ENCODE measurements around the gene TEX22. TPM values are rescaled to one million over a fixed set of nuclear protein-coding genes. Genes with fewer than 3 reads are reported as not detected.

TEX22 gene
- total RNA-seq (0.85 TPM), polyA plus RNA-seq (1.2 TPM)
- long read RNA-seq, donor 1: 0 reads
- long read RNA-seq, donor 2: 0 reads
- long read RNA-seq, donor 3: 0 reads
- long read RNA-seq, donor 4, partial matches to known transcripts: 0 of 1 reads
- long read RNA-seq, donor 4, other reads (novel, unspliced or antisense): 0 of 1 reads
- long read RNA-seq, donor 5: 0 reads
- long read RNA-seq, donor 6: 0 reads
- long read RNA-seq, donor 7, partial matches to known transcripts: 0 of 1 reads
- long read RNA-seq, donor 7, other reads (novel, unspliced or antisense): 0 of 1 reads
- long read RNA-seq, donor 8: 0 reads
- long read RNA-seq, donor 9: 0 reads
- long read RNA-seq, donor 10: 0 reads

GRCh38 chr14:105398044-105398725 is at the start of gene TEX22:
Gene TEX22 (plus strand): TSS chr14:105398538. CDS start chr14:105399341, 803 bp downstream.
- Histone ChIP-seq H3K4me1 (ENCODE audit: control insufficient read depth in 2 of 2, insufficient read depth in 2 of 2, low read length in 2 of 2) (peaks cover 11 to 33% of the 10 kb centered on the region in 2 donors), H3K36me3 (ENCODE audit: control insufficient read depth in 2 of 2, insufficient read depth in 2 of 2, low read length in 1 of 2) (peaks cover 9 to 10% of the 10 kb centered on the region in 2 donors), H3K27me3 (ENCODE audit: control insufficient read depth in 2 of 2, insufficient read depth in 1 of 2, low read length in 1 of 2) (no peaks in the 10 kb centered on the region), H3K9me3 (ENCODE audit: control insufficient read depth in 2 of 2, insufficient read depth in 1 of 2, low read length in 1 of 2) (peaks cover 0 to 5% of the 10 kb centered on the region in 2 donors), H3K4me3 (ENCODE audit: low read length in 2 of 2) (peak within 1 kb of the TSS; percentile 76 to 95), H3K27ac (ENCODE audit: low read depth in 1 of 2, low read length in 1 of 2) (peak within 1 kb of the TSS; percentile 67 to 94)
- peak in 8 of 9 donors; percentile 68 to 93 (median 82) for DNase-seq (ENCODE audit: low read depth in 6 of 9, low spot score in 9 of 9)
- 2% methylated on average over 77 of the region's 77 CpGs for WGBS

- Histone ChIP-seq H3K9me3 (ENCODE audit: control insufficient read depth in 2 of 2, insufficient read depth in 1 of 2, low read length in 1 of 2) (peaks cover 0 to 8% of the 10 kb centered on the region in 2 donors), H3K4me3 (ENCODE audit: low read length in 2 of 2) (no peak overlapping the region), H3K4me1 (ENCODE audit: control insufficient read depth in 2 of 2, insufficient read depth in 2 of 2, low read length in 2 of 2) (peaks cover 0 to 3% of the 10 kb centered on the region in 2 donors), H3K36me3 (ENCODE audit: control insufficient read depth in 2 of 2, insufficient read depth in 2 of 2, low read length in 1 of 2) (peaks cover 0 to 9% of the 10 kb centered on the region in 2 donors), H3K27me3 (ENCODE audit: control insufficient read depth in 2 of 2, insufficient read depth in 1 of 2, low read length in 1 of 2) (no peaks in the 10 kb centered on the region), H3K27ac (ENCODE audit: low read depth in 1 of 2, low read length in 1 of 2) (no peak overlapping the region)
- 97% methylated on average over 19 of the region's 19 CpGs for WGBS
- DNase-seq (ENCODE audit: low read depth in 6 of 9, low spot score in 9 of 9): no peak
These were observed 49.2 kb upstream of the TEX22 start for GRCh38 chr14:105348945-105349699.

GRCh38 chr14:105349992-105350391 is 48.3 kb upstream of the TEX22 start:
- no peak for DNase-seq (ENCODE audit: low read depth in 6 of 9, low spot score in 9 of 9)
- Histone ChIP-seq H3K4me3 (ENCODE audit: low read length in 2 of 2) (no peak overlapping the region), H3K27me3 (ENCODE audit: control insufficient read depth in 2 of 2, insufficient read depth in 1 of 2, low read length in 1 of 2) (no peaks in the 10 kb centered on the region), H3K27ac (ENCODE audit: low read depth in 1 of 2, low read length in 1 of 2) (no peak overlapping the region), H3K4me1 (ENCODE audit: control insufficient read depth in 2 of 2, insufficient read depth in 2 of 2, low read length in 2 of 2) (peaks cover 0 to 3% of the 10 kb centered on the region in 2 donors), H3K36me3 (ENCODE audit: control insufficient read depth in 2 of 2, insufficient read depth in 2 of 2, low read length in 1 of 2) (peaks cover 0 to 12% of the 10 kb centered on the region in 2 donors), H3K9me3 (ENCODE audit: control insufficient read depth in 2 of 2, insufficient read depth in 1 of 2, low read length in 1 of 2) (peaks cover 0 to 3% of the 10 kb centered on the region in 2 donors)
- 96% methylated on average over 11 of the region's 11 CpGs for WGBS

GRCh38 chr14:105350450-105351244 is 47.7 kb upstream of the TEX22 start:
- Histone ChIP-seq H3K27me3 (ENCODE audit: control insufficient read depth in 2 of 2, insufficient read depth in 1 of 2, low read length in 1 of 2) (no peaks in the 10 kb centered on the region), H3K4me3 (ENCODE audit: low read length in 2 of 2) (no peak overlapping the region), H3K27ac (ENCODE audit: low read depth in 1 of 2, low read length in 1 of 2) (no peak overlapping the region), H3K36me3 (ENCODE audit: control insufficient read depth in 2 of 2, insufficient read depth in 2 of 2, low read length in 1 of 2) (peaks cover 0 to 12% of the 10 kb centered on the region in 2 donors), H3K9me3 (ENCODE audit: control insufficient read depth in 2 of 2, insufficient read depth in 1 of 2, low read length in 1 of 2) (no peaks in the 10 kb centered on the region), H3K4me1 (ENCODE audit: control insufficient read depth in 2 of 2, insufficient read depth in 2 of 2, low read length in 2 of 2) (peaks cover 0 to 3% of the 10 kb centered on the region in 2 donors)
- no peak for DNase-seq (ENCODE audit: low read depth in 6 of 9, low spot score in 9 of 9)
- 98% methylated on average over 37 of the region's 37 CpGs for WGBS

GRCh38 chr14:105351410-105351809 is 46.9 kb upstream of the TEX22 start:
- Histone ChIP-seq H3K27me3 (ENCODE audit: control insufficient read depth in 2 of 2, insufficient read depth in 1 of 2, low read length in 1 of 2) (no peaks in the 10 kb centered on the region), H3K4me3 (ENCODE audit: low read length in 2 of 2) (no peak overlapping the region), H3K27ac (ENCODE audit: low read depth in 1 of 2, low read length in 1 of 2) (no peak overlapping the region), H3K36me3 (ENCODE audit: control insufficient read depth in 2 of 2, insufficient read depth in 2 of 2, low read length in 1 of 2) (peaks cover 4 to 12% of the 10 kb centered on the region in 2 donors), H3K4me1 (ENCODE audit: control insufficient read depth in 2 of 2, insufficient read depth in 2 of 2, low read length in 2 of 2) (peaks cover 0 to 3% of the 10 kb centered on the region in 2 donors), H3K9me3 (ENCODE audit: control insufficient read depth in 2 of 2, insufficient read depth in 1 of 2, low read length in 1 of 2) (no peaks in the 10 kb centered on the region)
- no peak for DNase-seq (ENCODE audit: low read depth in 6 of 9, low spot score in 9 of 9)
- 95% methylated on average over 3 of the region's 3 CpGs for WGBS

GRCh38 chr14:105351920-105352851 is 46.2 kb upstream of the TEX22 start:
- 73% methylated on average over 26 of the region's 26 CpGs for WGBS

GRCh38 chr14:105353136-105353535 is 45.2 kb upstream of the TEX22 start:
- no peaks in the 10 kb centered on the region for H3K9me3 ChIP-seq (ENCODE audit: control insufficient read depth in 2 of 2, insufficient read depth in 1 of 2, low read length in 1 of 2)
- peaks cover 4 to 12% of the 10 kb centered on the region in 2 donors for H3K36me3 ChIP-seq (ENCODE audit: control insufficient read depth in 2 of 2, insufficient read depth in 2 of 2, low read length in 1 of 2)
- H3K27me3 ChIP-seq (ENCODE audit: control insufficient read depth in 2 of 2, insufficient read depth in 1 of 2, low read length in 1 of 2): no peaks in the 10 kb centered on the region
- H3K4me3 ChIP-seq (ENCODE audit: low read length in 2 of 2): no peak overlapping the region
- no peak overlapping the region for H3K27ac ChIP-seq (ENCODE audit: low read depth in 1 of 2, low read length in 1 of 2)
- 98% methylated on average over 10 of the region's 10 CpGs for WGBS
- H3K4me1 ChIP-seq (ENCODE audit: control insufficient read depth in 2 of 2, insufficient read depth in 2 of 2, low read length in 2 of 2): peaks cover 0 to 3% of the 10 kb centered on the region in 2 donors
- no peak for DNase-seq (ENCODE audit: low read depth in 6 of 9, low spot score in 9 of 9)

More at GRCh38 chr14:105351920-105352851, 46.2 kb upstream of the TEX22 start:
- Histone ChIP-seq H3K9me3 (ENCODE audit: control insufficient read depth in 2 of 2, insufficient read depth in 1 of 2, low read length in 1 of 2) (no peaks in the 10 kb centered on the region), H3K36me3 (ENCODE audit: control insufficient read depth in 2 of 2, insufficient read depth in 2 of 2, low read length in 1 of 2) (peaks cover 4 to 12% of the 10 kb centered on the region in 2 donors), H3K27me3 (ENCODE audit: control insufficient read depth in 2 of 2, insufficient read depth in 1 of 2, low read length in 1 of 2) (no peaks in the 10 kb centered on the region), H3K27ac (ENCODE audit: low read depth in 1 of 2, low read length in 1 of 2) (peak overlapping the region in 1 of 2 donors; percentile 20), H3K4me1 (ENCODE audit: control insufficient read depth in 2 of 2, insufficient read depth in 2 of 2, low read length in 2 of 2) (peaks cover 0 to 3% of the 10 kb centered on the region in 2 donors), H3K4me3 (ENCODE audit: low read length in 2 of 2) (no peak overlapping the region)
- peak; percentile 52 to 93 (median 80) for DNase-seq (ENCODE audit: low read depth in 6 of 9, low spot score in 9 of 9)
